ENCODE data around the gene NDUFB10.

GRCh38 chr16:1982991-1983543, 23.7 kb downstream of the NDUFB10 start:
- no peak for TF ChIP-seq CTCF (IDR thresholded peaks at IDR 0.05; ENCODE audit: low read length)
- no peak for TF ChIP-seq EZH2 (IDR thresholded peaks at IDR 0.05; ENCODE audit: borderline replicate concordance, low read length)
